A549 (cell line): ENCODE data around the gene USP3.

Experiments
- CHD4 ChIP-seq: fragments of 200-600 bp; sonication (generic); IDR thresholded peaks from 2 replicates; pipeline ENCODE4 v1.6.1; 2016; ENCODE audit warnings: antibody characterized with exemption, mild to moderate bottlenecking, borderline replicate concordance
- CTCF ChIP-seq: fragments of >200 bp; sonication (Bioruptor Twin); formaldehyde crosslinking; IDR thresholded peaks from 3 replicates; pipeline ENCODE4 v1.5.1; 2016
- E2F6 ChIP-seq: IDR thresholded peaks from 2 replicates; pipeline ENCODE4 v1.6.1; 2012; ENCODE audit warnings: low read depth, borderline replicate concordance
- HOXB5 ChIP-seq: fragments of 250-450 bp; sonication (Bioruptor Pico); IDR thresholded peaks from 2 replicates; pipeline ENCODE4 v1.5.0; 2020; ENCODE audit warnings: mild to moderate bottlenecking, moderate library complexity
- MAX ChIP-seq: IDR thresholded peaks from 2 replicates; pipeline ENCODE4 v1.6.1; 2012
- MYC ChIP-seq: IDR thresholded peaks from 2 replicates; pipeline ENCODE4 v1.6.1; 2012; ENCODE audit warnings: mild to moderate bottlenecking, inconsistent platforms, low read length, improper control_type of control experiment, borderline replicate concordance
- REST ChIP-seq: fragments of 200-600 bp; sonication (generic); IDR thresholded peaks from 2 replicates; pipeline ENCODE4 v1.6.1; 2016; ENCODE audit warnings: antibody characterized with exemption, mild to moderate bottlenecking, moderate library complexity
- RNF2 ChIP-seq: fragments of 200-600 bp; sonication (generic); IDR thresholded peaks from 2 replicates; pipeline ENCODE4 v1.6.1; 2016; ENCODE audit warnings: low read depth, mild to moderate bottlenecking, antibody characterized with exemption, moderate library complexity, borderline replicate concordance
- SMC3 ChIP-seq: fragments of >200 bp; sonication (Bioruptor Twin); formaldehyde crosslinking; IDR thresholded peaks from 3 replicates; pipeline ENCODE4 v1.6.1; 2018; ENCODE audit warnings: inconsistent platforms
- USF2 ChIP-seq: fragments of 450-650 bp; IDR thresholded peaks from 2 replicates; pipeline ENCODE4 v1.6.1; 2014; ENCODE audit warnings: antibody characterized with exemption

- TF ChIP-seq CTCF, result no peak
- TF ChIP-seq E2F6, result no peak
- TF ChIP-seq MAX, result no peak
- no peak for TF ChIP-seq REST
- TF ChIP-seq HOXB5 (CRISPR knock-in tag), result no peak
- no peak for TF ChIP-seq RNF2
- TF ChIP-seq USF2, result no peak
- TF ChIP-seq MYC, result no peak
- TF ChIP-seq CHD4, result no peak
- no peak for TF ChIP-seq SMC3
Measured at GRCh38 chr15:63497642-63498467, 6.5 kb upstream of the USP3 start.
